ENCODE results near the gene MFAP3.

The MFAP3 gene

GRCh38 chr5:154078272-154078671 lies 39.5 kb downstream of the MFAP3 start:
- TF ChIP-seq MAX (IDR thresholded peaks at IDR 0.05), result no peak
- TF ChIP-seq CEBPB (IDR thresholded peaks at IDR 0.05), result no peak
- no peak for TF ChIP-seq TAF1 (IDR thresholded peaks at IDR 0.05; ENCODE audit: low read depth)
- no peak for TF ChIP-seq TCF12 (IDR thresholded peaks at IDR 0.05; ENCODE audit: low read depth)
- TF ChIP-seq EP300 (IDR thresholded peaks at IDR 0.05; ENCODE audit: borderline replicate concordance), result no peak
- TF ChIP-seq REST (IDR thresholded peaks at IDR 0.05; ENCODE audit: low read depth), result no peak
- TF ChIP-seq ZBTB7A (IDR thresholded peaks at IDR 0.05; ENCODE audit: low read depth), result no peak
- no peak for TF ChIP-seq USF1 (IDR thresholded peaks at IDR 0.05)

- TF ChIP-seq RAD21 (IDR thresholded peaks at IDR 0.05; ENCODE audit: low read depth), result no peak
- TF ChIP-seq NFIC (IDR thresholded peaks at IDR 0.05), result no peak
- no peak for TF ChIP-seq MAX (IDR thresholded peaks at IDR 0.05)
- no peak for TF ChIP-seq TEAD4 (IDR thresholded peaks at IDR 0.05)
- no peak for TF ChIP-seq CEBPB (IDR thresholded peaks at IDR 0.05)
- TF ChIP-seq YY1 (IDR thresholded peaks at IDR 0.05; ENCODE audit: low read depth), result no peak
- TF ChIP-seq FOXM1 (IDR thresholded peaks at IDR 0.05; ENCODE audit: borderline replicate concordance, low read depth), result no peak
- TF ChIP-seq TCF12 (IDR thresholded peaks at IDR 0.05; ENCODE audit: low read depth), result no peak
- no peak for TF ChIP-seq EP300 (IDR thresholded peaks at IDR 0.05; ENCODE audit: borderline replicate concordance)
- no peak for TF ChIP-seq ZBTB7A (IDR thresholded peaks at IDR 0.05; ENCODE audit: low read depth)
Measured at GRCh38 chr5:154081246-154081645, 42.5 kb downstream of the MFAP3 start.

GRCh38 chr5:154084062-154084639 lies 45.4 kb downstream of the MFAP3 start:
- TF ChIP-seq RAD21 (IDR thresholded peaks at IDR 0.05; ENCODE audit: low read depth), result no peak
- no peak for TF ChIP-seq TCF12 (IDR thresholded peaks at IDR 0.05; ENCODE audit: low read depth)
- no peak for TF ChIP-seq REST (IDR thresholded peaks at IDR 0.05; ENCODE audit: low read depth)
- no peak for TF ChIP-seq TAF1 (IDR thresholded peaks at IDR 0.05; ENCODE audit: low read depth)
- no peak for TF ChIP-seq FOXM1 (IDR thresholded peaks at IDR 0.05; ENCODE audit: borderline replicate concordance, low read depth)
- TF ChIP-seq CREB1 (IDR thresholded peaks at IDR 0.05; ENCODE audit: low read depth), result no peak
- TF ChIP-seq EP300 (IDR thresholded peaks at IDR 0.05; ENCODE audit: borderline replicate concordance), result no peak
- no peak for TF ChIP-seq TEAD4 (IDR thresholded peaks at IDR 0.05)
- no peak for TF ChIP-seq YY1 (IDR thresholded peaks at IDR 0.05; ENCODE audit: low read depth)
- no peak for TF ChIP-seq MAX (IDR thresholded peaks at IDR 0.05)
- TF ChIP-seq NFIC (IDR thresholded peaks at IDR 0.05), result no peak
- TF ChIP-seq CEBPB (IDR thresholded peaks at IDR 0.05), result no peak
- no peak for TF ChIP-seq USF1 (IDR thresholded peaks at IDR 0.05)
- TF ChIP-seq ZBTB7A (IDR thresholded peaks at IDR 0.05; ENCODE audit: low read depth), result no peak

GRCh38 chr5:154086146-154086545 lies 47.4 kb downstream of the MFAP3 start:
- TF ChIP-seq USF1 (IDR thresholded peaks at IDR 0.05), result no peak
- no peak for TF ChIP-seq TCF12 (IDR thresholded peaks at IDR 0.05; ENCODE audit: low read depth)
- no peak for TF ChIP-seq TEAD4 (IDR thresholded peaks at IDR 0.05)
- no peak for TF ChIP-seq CREB1 (IDR thresholded peaks at IDR 0.05; ENCODE audit: low read depth)
- no peak for TF ChIP-seq REST (IDR thresholded peaks at IDR 0.05; ENCODE audit: low read depth)
- no peak for TF ChIP-seq TAF1 (IDR thresholded peaks at IDR 0.05; ENCODE audit: low read depth)
- TF ChIP-seq YY1 (IDR thresholded peaks at IDR 0.05; ENCODE audit: low read depth), result no peak
- no peak for TF ChIP-seq CEBPB (IDR thresholded peaks at IDR 0.05)
- TF ChIP-seq NFIC (IDR thresholded peaks at IDR 0.05), result no peak
- TF ChIP-seq FOXM1 (IDR thresholded peaks at IDR 0.05; ENCODE audit: borderline replicate concordance, low read depth), result no peak
- TF ChIP-seq EP300 (IDR thresholded peaks at IDR 0.05; ENCODE audit: borderline replicate concordance), result no peak
- TF ChIP-seq EGR1 (IDR thresholded peaks at IDR 0.05), result no peak
- no peak for TF ChIP-seq ZBTB7A (IDR thresholded peaks at IDR 0.05; ENCODE audit: low read depth)
- TF ChIP-seq RAD21 (IDR thresholded peaks at IDR 0.05; ENCODE audit: low read depth), result no peak
- no peak for TF ChIP-seq MAX (IDR thresholded peaks at IDR 0.05)

Measured in Ishikawa (cell line).